Measurements from ENCODE around the gene SLC43A3. TPM values are rescaled to one million over a fixed set of nuclear protein-coding genes. Genes with fewer than 3 reads are reported as not detected.
"Not testable (repeated sequence)": the region's sequence is repeated elsewhere in the genome, so short reads cannot be mapped to it uniquely, and the experiment has no call there.

SLC43A3 gene
- total RNA-seq, 1 experiment from 2014 or later, result 127 TPM

- Mint-ChIP-seq H3K4me1 (ENCODE audit: low read depth, unreplicated experiment) (peaks cover 6% of the 10 kb centered on the region), H3K4me3 (ENCODE audit: low read depth, unreplicated experiment) (no peak overlapping the region), H3K27ac (ENCODE audit: unreplicated experiment) (no peak overlapping the region), H3K27me3 (ENCODE audit: unreplicated experiment) (peaks cover 68% of the 10 kb centered on the region), H3K36me3 (ENCODE audit: insufficient read depth, unreplicated experiment) (no peaks in the 10 kb centered on the region), H3K9me3 (ENCODE audit: low read depth, unreplicated experiment) (no peaks in the 10 kb centered on the region)
- CTCF ChIA-PET, result no interaction called here
- intact Hi-C loops (cut with micrococcal nuclease; ENCODE audit: unreplicated experiment), result no loop called here
- no TSS peak for BruUV-seq (replicated peaks)
- no peak for DNase-seq
- TF ChIP-seq, protein P1, sequence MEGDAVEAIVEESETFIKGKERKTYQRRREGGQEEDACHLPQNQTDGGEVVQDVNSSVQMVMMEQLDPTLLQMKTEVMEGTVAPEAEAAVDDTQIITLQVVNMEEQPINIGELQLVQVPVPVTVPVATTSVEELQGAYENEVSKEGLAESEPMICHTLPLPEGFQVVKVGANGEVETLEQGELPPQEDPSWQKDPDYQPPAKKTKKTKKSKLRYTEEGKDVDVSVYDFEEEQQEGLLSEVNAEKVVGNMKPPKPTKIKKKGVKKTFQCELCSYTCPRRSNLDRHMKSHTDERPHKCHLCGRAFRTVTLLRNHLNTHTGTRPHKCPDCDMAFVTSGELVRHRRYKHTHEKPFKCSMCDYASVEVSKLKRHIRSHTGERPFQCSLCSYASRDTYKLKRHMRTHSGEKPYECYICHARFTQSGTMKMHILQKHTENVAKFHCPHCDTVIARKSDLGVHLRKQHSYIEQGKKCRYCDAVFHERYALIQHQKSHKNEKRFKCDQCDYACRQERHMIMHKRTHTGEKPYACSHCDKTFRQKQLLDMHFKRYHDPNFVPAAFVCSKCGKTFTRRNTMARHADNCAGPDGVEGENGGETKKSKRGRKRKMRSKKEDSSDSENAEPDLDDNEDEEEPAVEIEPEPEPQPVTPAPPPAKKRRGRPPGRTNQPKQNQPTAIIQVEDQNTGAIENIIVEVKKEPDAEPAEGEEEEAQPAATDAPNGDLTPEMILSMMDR (IDR thresholded peaks at IDR 0.05; ENCODE audit: unreplicated experiment), result no peak
Measured at GRCh38 chr11:57364851-57365660, 61.9 kb downstream of the SLC43A3 start.

DNA sequence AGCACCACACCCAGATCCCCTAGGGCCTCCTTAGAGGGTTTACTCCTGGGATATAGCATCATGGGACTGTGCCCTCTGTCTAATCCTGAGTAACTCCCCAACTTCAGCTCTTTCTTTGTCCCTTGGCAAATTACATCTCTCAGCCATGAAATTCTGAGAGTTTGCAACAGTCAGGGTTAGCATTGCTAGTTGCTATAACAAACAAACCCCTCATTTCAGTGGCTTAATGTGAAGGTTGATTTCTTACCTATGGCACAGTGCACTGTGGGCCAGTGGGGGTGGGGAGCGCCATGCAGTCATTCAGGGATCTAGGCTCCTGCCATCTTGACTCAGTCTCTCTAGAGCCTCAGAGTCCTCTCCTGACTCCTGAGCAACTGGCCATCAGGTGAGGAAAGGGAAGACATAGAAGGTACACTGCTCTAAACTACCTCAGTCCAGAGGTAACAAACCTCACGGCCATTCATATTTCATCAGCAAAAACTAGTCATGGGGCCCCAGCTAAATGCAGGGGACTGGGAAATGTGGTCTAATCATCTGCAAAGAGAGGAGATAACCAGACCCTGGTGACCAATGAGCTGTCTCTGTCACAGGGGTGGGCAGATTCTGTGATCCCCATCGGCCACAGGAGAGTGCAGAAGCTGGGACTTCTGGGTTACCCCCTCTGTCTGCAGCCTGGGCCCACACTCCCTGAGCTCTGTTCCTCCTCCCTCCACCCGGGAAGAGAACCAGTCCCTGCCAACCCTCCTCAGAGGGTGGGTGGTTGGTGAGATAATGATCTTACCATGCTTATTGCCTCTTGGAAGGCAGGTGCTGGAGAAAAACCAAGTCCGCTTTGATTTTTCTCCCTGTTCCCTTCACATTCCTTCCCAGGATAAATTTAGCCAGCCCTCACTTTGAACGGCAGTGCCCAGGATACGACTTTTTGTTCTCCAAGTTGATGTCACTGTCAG lies 63.5 kb downstream of the SLC43A3 start:
- Mint-ChIP-seq H3K4me1 (ENCODE audit: low read depth, unreplicated experiment) (peaks cover 6% of the 10 kb centered on the region), H3K9me3 (ENCODE audit: low read depth, unreplicated experiment) (no peaks in the 10 kb centered on the region), H3K36me3 (ENCODE audit: insufficient read depth, unreplicated experiment) (no peaks in the 10 kb centered on the region), H3K27me3 (ENCODE audit: unreplicated experiment) (peaks cover 63% of the 10 kb centered on the region), H3K4me3 (ENCODE audit: low read depth, unreplicated experiment) (no peak overlapping the region), H3K27ac (ENCODE audit: unreplicated experiment) (no peak overlapping the region)
- CTCF ChIA-PET, result interaction anchor here (0.5 to 0.6 kb wide), 2 partner anchors 36 to 169 kb away, joined by 3 read pairs; no protein-coding TSS in a partner anchor
- no peak for DNase-seq
- intact Hi-C loops (cut with micrococcal nuclease; ENCODE audit: unreplicated experiment), result no loop called here
- BruUV-seq (replicated peaks), result no TSS peak
- TF ChIP-seq, protein P1 (IDR thresholded peaks at IDR 0.05; ENCODE audit: unreplicated experiment), result no peak

DNA sequence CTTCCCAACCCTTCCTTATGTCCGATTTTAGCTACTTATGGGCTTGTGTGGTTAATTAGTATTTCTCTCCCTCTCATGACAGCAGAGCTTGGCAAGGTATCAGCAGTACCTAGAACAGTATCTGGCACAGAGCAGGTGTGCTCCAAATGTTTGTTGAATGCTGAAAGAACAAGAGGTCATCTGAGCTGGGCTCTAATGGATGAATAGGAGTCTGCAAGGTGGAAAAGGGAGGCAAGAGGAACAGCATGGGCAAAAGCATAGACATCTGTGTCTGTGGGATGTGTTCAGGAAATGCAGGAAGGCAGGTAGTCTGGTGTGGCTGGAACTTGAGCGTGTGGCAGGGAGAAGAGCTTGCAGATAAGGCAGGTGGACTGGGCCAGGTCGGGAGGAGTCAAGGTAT lies 65.0 kb downstream of the SLC43A3 start:
- TF ChIP-seq, protein P1 (IDR thresholded peaks at IDR 0.05; ENCODE audit: unreplicated experiment), result no peak
- H3K27me3 Mint-ChIP-seq (ENCODE audit: unreplicated experiment), result peaks cover 57% of the 10 kb centered on the region
- no peak for DNase-seq
- CTCF ChIA-PET, result no interaction called here
- no peaks in the 10 kb centered on the region for H3K36me3 Mint-ChIP-seq (ENCODE audit: insufficient read depth, unreplicated experiment)
- H3K4me3 Mint-ChIP-seq (ENCODE audit: low read depth, unreplicated experiment), result no peak overlapping the region
- BruUV-seq (replicated peaks), result no TSS peak
- H3K9me3 Mint-ChIP-seq (ENCODE audit: low read depth, unreplicated experiment), result no peaks in the 10 kb centered on the region
- H3K4me1 Mint-ChIP-seq (ENCODE audit: low read depth, unreplicated experiment), result peaks cover 6% of the 10 kb centered on the region
- H3K27ac Mint-ChIP-seq (ENCODE audit: unreplicated experiment), result no peak overlapping the region
- intact Hi-C loops (cut with micrococcal nuclease; ENCODE audit: unreplicated experiment), result no loop called here

- H3K36me3 Mint-ChIP-seq (ENCODE audit: insufficient read depth, unreplicated experiment); H3K27ac Mint-ChIP-seq (ENCODE audit: unreplicated experiment); H3K4me1 Mint-ChIP-seq (ENCODE audit: low read depth, unreplicated experiment); H3K9me3 Mint-ChIP-seq (ENCODE audit: low read depth, unreplicated experiment); BruUV-seq (replicated peaks); intact Hi-C loops (cut with micrococcal nuclease; ENCODE audit: unreplicated experiment); CTCF ChIA-PET; DNase-seq; H3K4me3 Mint-ChIP-seq (ENCODE audit: low read depth, unreplicated experiment): not testable (repeated sequence)
- H3K27me3 Mint-ChIP-seq (ENCODE audit: unreplicated experiment), result peaks cover 52% of the 10 kb centered on the region
Measured at GRCh38 chr11:57361420-57361819, 65.5 kb downstream of the SLC43A3 start.

All from Calu3 (cell line).